GM12874 (cell line): ENCODE measurements around the gene TMEM222.

Experiments used
- TF ChIP-seq, protein P1 (sequence below): IDR thresholded peaks from 2 replicates; pipeline ENCODE4 v1.5.1; 2011; ENCODE audit warnings: low read depth, mild to moderate bottlenecking, control low read depth, low read length, moderate library complexity; ENCODE audit not compliant: insufficient read depth

Gene TMEM222

DNA sequence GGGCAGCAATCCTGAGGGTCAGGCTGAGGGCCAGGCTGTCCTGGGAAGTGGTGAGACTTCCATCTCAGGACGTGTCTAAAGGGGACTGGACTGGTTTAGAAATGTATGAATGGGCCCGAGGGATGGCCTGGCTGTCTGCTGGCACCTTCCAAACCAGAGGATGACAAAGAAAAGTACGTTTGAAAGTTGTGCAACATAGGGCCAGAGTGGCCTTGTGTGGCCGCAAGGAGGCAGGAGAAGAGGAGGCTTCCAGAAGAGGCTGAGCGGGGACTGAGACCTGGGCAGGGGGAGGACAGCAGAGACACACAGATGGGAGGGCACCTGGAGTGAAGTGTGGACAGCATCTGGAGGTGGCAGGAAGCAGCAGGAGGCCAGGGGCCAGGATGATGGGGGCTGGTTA lies 17.2 kb downstream of the TMEM222 start:
- TF ChIP-seq, protein P1, sequence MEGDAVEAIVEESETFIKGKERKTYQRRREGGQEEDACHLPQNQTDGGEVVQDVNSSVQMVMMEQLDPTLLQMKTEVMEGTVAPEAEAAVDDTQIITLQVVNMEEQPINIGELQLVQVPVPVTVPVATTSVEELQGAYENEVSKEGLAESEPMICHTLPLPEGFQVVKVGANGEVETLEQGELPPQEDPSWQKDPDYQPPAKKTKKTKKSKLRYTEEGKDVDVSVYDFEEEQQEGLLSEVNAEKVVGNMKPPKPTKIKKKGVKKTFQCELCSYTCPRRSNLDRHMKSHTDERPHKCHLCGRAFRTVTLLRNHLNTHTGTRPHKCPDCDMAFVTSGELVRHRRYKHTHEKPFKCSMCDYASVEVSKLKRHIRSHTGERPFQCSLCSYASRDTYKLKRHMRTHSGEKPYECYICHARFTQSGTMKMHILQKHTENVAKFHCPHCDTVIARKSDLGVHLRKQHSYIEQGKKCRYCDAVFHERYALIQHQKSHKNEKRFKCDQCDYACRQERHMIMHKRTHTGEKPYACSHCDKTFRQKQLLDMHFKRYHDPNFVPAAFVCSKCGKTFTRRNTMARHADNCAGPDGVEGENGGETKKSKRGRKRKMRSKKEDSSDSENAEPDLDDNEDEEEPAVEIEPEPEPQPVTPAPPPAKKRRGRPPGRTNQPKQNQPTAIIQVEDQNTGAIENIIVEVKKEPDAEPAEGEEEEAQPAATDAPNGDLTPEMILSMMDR: no peak

DNA sequence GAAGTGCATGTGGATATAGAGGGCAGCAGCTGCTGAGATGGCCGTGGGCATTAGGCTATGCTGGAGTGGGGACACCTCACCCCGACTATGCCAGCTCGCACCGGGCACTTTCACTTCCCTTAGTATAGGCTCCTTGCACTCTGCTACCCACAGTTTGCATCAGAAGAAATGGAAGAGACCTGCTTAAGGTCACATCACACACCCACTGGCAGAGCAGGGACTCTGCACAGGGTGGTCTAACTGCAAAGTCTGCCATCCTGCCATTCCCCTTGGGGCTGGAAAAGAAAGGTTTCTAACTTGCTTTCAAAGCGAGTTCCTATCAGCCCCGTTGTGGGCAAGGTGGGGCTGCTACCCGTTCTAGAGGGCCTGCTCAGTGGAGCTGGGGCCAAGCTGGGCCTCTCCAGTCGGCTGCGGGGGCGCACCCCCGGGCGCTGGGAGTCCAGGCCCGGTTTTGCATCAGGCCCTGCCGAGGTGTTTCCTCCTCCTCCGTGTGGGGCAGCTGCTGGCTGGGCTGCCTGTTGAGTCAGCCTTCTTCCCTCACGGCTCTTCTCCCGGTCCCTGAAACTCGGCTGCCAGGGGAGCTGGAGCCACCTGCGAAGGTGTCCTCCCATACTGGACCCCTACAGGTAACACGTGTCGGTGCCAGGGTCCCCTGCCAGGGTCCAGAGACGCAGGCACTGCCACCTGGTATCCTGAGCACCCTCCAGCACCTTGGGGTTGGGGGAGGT lies 19.7 kb downstream of the TMEM222 start, which contains the start of gene SYTL1:
Gene SYTL1, plus strand, starts transcription at position 498 of the 728 bp plus-strand sequence. CDS start 3,313 bp downstream, outside the sequence.
- TF ChIP-seq, protein P1: no peak

DNA sequence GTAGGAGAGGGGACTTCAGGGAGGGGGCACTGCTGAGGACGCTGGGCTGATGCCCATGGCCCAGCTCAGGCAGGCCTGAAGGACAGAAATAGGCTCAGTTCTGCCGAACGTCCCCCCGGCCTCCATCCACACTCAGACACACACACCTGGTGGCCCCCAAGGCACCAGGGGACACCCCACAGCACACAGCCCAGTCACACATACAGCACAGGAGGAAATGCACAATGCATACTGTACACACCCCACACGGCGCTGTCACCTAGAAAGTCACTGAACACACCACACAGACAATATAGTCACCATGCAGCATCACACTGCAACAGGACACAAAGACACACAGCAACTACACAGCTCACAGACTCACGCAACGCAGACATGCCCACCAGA lies 20.4 kb downstream of the TMEM222 start:
- TF ChIP-seq, protein P1: 0 out of 2 replicates have a peak, but pooled peaks have one; percentile 3

DNA sequence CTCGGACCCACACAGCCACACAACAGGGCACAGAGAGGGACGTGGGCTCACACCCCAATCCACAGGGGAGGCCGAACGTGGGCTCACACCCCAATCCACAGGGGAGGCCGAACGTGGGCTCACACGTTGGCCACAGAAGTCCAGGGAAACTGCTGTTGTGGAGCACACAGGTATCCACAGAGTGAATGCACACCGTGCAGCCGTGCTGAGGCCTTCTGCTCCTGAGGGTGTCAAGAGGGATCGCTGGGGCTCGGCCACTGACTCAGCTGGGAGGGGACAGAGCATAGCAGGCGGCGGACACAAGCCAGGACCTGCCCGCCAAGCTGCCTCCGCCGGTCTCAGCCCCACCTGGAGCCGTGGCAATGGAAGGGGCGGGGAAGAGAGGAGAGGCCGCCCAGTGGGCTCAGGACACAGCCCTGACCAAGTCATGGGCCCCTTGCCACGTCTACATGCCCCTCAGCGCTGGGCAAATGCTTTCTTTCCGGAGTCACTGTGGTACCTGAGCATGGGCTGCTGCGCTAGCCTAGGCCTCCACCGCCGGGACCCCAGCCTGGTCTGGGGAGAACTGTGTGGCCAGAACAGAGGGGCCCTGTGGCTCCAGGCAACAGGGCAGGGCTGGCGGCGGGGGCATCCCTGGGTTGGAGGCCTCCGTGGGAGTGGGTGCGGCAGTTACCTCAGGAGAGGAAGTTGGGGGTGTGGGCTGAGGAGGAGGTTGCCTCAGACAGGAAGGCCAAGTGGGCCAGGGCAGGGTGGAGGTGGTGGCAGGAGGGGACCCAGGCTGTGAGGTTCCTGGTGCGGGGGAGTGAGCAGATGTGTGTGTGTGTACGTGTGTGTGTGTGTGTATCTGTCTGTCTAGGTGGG lies 21.0 kb downstream of the TMEM222 start:
- TF ChIP-seq, protein P1: no peak

DNA sequence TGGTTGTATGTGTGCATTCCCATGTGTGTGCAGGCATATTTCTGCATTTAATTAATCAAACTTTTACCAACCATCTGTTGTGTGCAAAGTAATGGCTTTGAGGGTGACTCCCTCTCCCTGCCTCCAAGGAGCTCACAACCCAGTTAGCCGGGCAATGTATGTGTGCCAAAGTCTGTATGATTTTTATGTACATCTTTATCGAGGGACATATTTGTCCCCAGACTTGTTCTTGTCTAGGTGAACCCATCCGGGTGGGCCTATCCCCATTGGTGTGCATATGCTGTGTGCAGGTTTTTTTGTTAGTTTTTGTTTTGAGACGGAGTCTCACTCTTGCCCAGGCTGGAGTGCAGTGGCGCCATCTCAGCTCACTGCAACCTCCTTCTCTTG lies 21.7 kb downstream of the TMEM222 start:
- TF ChIP-seq, protein P1: no peak

DNA sequence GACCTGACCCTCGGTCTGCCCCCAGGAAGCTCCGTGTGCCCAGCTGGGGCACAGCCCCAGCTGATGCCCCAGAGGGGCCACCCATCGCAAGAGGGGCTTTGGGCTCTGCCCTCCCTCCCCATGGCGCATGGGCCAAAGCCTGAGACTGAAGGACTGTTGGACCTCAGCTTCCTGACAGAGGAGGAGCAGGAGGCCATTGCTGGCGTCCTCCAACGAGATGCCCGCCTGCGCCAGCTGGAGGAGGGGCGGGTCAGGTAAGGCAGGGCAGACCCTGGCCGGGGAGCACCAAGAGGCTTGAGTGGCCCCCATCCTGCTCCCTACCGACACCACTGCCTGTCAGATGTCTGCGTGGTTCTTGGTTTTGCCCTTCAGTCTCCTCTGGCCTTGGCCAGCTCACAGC lies 23.3 kb downstream of the TMEM222 start:
- TF ChIP-seq, protein P1: no peak

DNA sequence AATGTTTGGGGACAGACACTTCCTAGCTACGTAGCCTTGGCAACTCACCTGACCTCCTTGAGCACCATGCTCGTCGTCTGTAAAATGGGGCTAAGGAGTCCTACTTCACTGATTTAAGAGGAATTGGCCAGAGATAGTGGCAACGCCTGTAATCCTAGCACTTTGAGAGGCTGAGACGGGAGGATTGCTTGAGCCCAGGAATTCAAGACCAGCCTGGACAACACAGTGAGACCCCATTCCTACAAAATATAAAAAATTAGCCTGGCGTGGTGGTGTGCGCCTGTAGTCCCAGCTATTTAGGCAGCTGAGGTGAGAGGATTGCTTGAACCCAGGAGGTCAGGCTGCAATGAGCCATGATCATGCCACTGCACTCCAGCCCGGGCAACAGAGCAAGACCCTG lies 24.4 kb downstream of the TMEM222 start:
- TF ChIP-seq, protein P1: no peak
